Progenitor cell of endocrine pancreas (in vitro differentiated cells): ENCODE measurements around the gene RBP3. TPM values are rescaled to one million over a fixed set of nuclear protein-coding genes. Genes with fewer than 3 reads are reported as not detected.

ENCODE experiments used
- DNase-seq: peaks from one replicate; pipeline ENCODE4 v3.0.0; 2021; ENCODE audit warnings: low spot score; ENCODE audit not compliant: unreplicated experiment
- H3K27ac Mint-ChIP-seq: 2 replicates; pipeline ENCODE4 v1.8.0; 2021; ENCODE audit warnings: mild to moderate bottlenecking, moderate library complexity, mixed read lengths
- H3K27me3 Mint-ChIP-seq: 2 replicates; pipeline ENCODE4 v1.8.0; 2021; ENCODE audit warnings: mixed read lengths
- H3K36me3 Mint-ChIP-seq: 2 replicates; pipeline ENCODE4 v1.8.0; 2022; ENCODE audit warnings: mixed read lengths; ENCODE audit not compliant: insufficient read depth
- H3K4me1 Mint-ChIP-seq: 2 replicates; pipeline ENCODE4 v1.8.0; 2021; ENCODE audit warnings: low read depth, mixed read lengths
- H3K4me3 Mint-ChIP-seq: 2 replicates; pipeline ENCODE4 v1.8.0; 2021; ENCODE audit warnings: low read depth, mild to moderate bottlenecking, moderate library complexity, mixed read lengths
- H3K9me3 Mint-ChIP-seq: 2 replicates; pipeline ENCODE4 v1.8.0; 2021; ENCODE audit warnings: low read depth, mixed read lengths
- total RNA-seq: library from RNA; stranded (reverse); gene quantifications from 2 replicates; pipeline ENCODE4 v1.2.1, GENCODE V29; 2021
- TF ChIP-seq, protein P1 (sequence below): fragments of 200-600 bp; sonication (generic); IDR thresholded peaks from one replicate; pipeline ENCODE4 v1.5.0; 2021; ENCODE audit warnings: antibody characterized with exemption, mild to moderate bottlenecking; ENCODE audit not compliant: unreplicated experiment

Gene RBP3
- total RNA-seq, 1 donor from 2014 or later, result 0.10 TPM

GRCh38 chr10:47363781-47364180 is 15.6 kb downstream of the RBP3 start:
- no peak overlapping the region for H3K4me3 Mint-ChIP-seq
- TF ChIP-seq, protein P1, sequence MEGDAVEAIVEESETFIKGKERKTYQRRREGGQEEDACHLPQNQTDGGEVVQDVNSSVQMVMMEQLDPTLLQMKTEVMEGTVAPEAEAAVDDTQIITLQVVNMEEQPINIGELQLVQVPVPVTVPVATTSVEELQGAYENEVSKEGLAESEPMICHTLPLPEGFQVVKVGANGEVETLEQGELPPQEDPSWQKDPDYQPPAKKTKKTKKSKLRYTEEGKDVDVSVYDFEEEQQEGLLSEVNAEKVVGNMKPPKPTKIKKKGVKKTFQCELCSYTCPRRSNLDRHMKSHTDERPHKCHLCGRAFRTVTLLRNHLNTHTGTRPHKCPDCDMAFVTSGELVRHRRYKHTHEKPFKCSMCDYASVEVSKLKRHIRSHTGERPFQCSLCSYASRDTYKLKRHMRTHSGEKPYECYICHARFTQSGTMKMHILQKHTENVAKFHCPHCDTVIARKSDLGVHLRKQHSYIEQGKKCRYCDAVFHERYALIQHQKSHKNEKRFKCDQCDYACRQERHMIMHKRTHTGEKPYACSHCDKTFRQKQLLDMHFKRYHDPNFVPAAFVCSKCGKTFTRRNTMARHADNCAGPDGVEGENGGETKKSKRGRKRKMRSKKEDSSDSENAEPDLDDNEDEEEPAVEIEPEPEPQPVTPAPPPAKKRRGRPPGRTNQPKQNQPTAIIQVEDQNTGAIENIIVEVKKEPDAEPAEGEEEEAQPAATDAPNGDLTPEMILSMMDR, result no peak
- peaks cover 4% of the 10 kb centered on the region for H3K4me1 Mint-ChIP-seq
- no peaks in the 10 kb centered on the region for H3K36me3 Mint-ChIP-seq
- DNase-seq, result no peak
- H3K9me3 Mint-ChIP-seq, result no peaks in the 10 kb centered on the region
- H3K27ac Mint-ChIP-seq, result no peak overlapping the region
- peaks cover 20% of the 10 kb centered on the region for H3K27me3 Mint-ChIP-seq

- no peak overlapping the region for H3K27ac Mint-ChIP-seq
- H3K4me1 Mint-ChIP-seq, result peaks cover 4% of the 10 kb centered on the region
- TF ChIP-seq, protein P1, result no peak
- DNase-seq, result no peak
- H3K36me3 Mint-ChIP-seq, result no peaks in the 10 kb centered on the region
- H3K27me3 Mint-ChIP-seq, result peaks cover 20% of the 10 kb centered on the region
- H3K4me3 Mint-ChIP-seq, result no peak overlapping the region
- no peaks in the 10 kb centered on the region for H3K9me3 Mint-ChIP-seq
Observed at GRCh38 chr10:47364366-47364765, 16.2 kb downstream of the RBP3 start.

DNA sequence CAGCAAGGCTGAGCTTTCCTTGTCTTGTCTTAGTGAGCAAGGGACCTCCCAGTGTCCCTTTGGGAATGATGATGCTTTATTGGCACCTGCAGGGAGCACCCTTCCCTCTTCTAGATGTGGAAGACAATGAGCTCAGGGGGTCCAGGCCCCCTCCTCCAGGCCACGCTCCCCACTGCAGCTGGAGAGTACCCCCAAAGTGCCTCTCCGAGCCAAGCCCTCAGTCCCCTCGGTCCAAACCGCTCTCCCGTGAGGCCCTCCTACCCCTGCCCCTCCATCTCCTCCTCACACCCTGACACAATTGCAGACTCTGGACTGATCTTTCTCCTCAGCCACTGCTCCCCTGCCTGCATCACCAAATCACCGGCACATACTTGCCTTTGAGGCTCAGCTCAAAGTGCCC is 16.7 kb downstream of the RBP3 start:
- Mint-ChIP-seq H3K4me1 (peaks cover 4% of the 10 kb centered on the region), H3K9me3 (no peaks in the 10 kb centered on the region), H3K36me3 (no peaks in the 10 kb centered on the region), H3K27ac (no peak overlapping the region), H3K27me3 (peaks cover 24% of the 10 kb centered on the region), H3K4me3 (no peak overlapping the region)
- TF ChIP-seq, protein P1, result no peak
- DNase-seq, result no peak

GRCh38 chr10:47365431-47366180 is 17.4 kb downstream of the RBP3 start:
- Mint-ChIP-seq H3K4me3 (no peak overlapping the region), H3K4me1 (peaks cover 4% of the 10 kb centered on the region), H3K27ac (no peak overlapping the region), H3K27me3 (peaks cover 24% of the 10 kb centered on the region), H3K36me3 (no peaks in the 10 kb centered on the region), H3K9me3 (no peaks in the 10 kb centered on the region)
- DNase-seq, result no peak
- TF ChIP-seq, protein P1, result no peak

DNA sequence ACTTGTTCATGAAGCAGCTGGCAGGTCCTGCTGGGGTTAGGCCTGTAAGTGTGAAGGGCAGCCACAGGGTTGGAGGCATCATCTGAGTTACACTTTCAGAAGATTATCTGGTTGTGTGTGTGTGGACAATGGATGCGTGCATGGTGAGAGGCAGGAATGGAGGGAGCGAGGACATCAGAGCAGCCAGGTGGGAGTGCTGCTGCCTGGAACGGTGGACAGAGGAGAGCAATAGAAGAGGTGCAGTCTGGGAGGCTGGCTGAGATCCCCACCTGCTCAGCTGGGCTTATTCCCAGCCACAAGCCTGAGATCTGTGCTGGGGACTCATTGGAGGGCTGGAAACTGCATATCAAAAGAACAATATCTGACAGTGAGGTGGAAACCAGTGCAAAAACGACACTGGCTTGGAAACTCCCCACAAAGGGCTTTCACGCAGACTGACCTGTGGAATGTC is 18.0 kb downstream of the RBP3 start:
- Mint-ChIP-seq H3K36me3 (no peaks in the 10 kb centered on the region), H3K4me3 (no peak overlapping the region), H3K9me3 (no peaks in the 10 kb centered on the region), H3K27ac (no peak overlapping the region), H3K27me3 (peaks cover 24% of the 10 kb centered on the region), H3K4me1 (peaks cover 4% of the 10 kb centered on the region)
- TF ChIP-seq, protein P1, result no peak
- DNase-seq, result no peak
